ENCODE measurements around the gene ANKRD17. TPM values are rescaled to one million over a fixed set of nuclear protein-coding genes. Genes with fewer than 3 reads are reported as not detected.

Gene ANKRD17
- total and polyA plus RNA-seq, 2 of the 4 experiments (the other 2 are of a cell fraction) = 28.5 to 75.3 TPM

GRCh38 chr4:73131281-73131680 is 127.3 kb downstream of the ANKRD17 start:
- intact Hi-C loops (cut with micrococcal nuclease) = no loop called here
- dilution Hi-C loops (cut with HindIII; ENCODE audit: low sequenced_read_pairs, unreplicated experiment) = no loop called here
- no peaks in the 10 kb centered on the region for H3K9me3 ChIP-seq (ENCODE audit: control insufficient read depth, insufficient read depth, low read length)
- no peak overlapping the region for H2BK5ac ChIP-seq (ENCODE audit: low read depth, low read length, poor library complexity, severe bottlenecking)
- H3K4me3 ChIP-seq (ENCODE audit: insufficient read depth, low read depth, low read length) = no peak overlapping the region
- H4K20me1 ChIP-seq (ENCODE audit: insufficient read depth, low read length) = no peaks in the 10 kb centered on the region
- peaks cover 14% of the 10 kb centered on the region for H3K36me3 ChIP-seq (ENCODE audit: control insufficient read depth, insufficient read depth, low read length)
- H3K18ac ChIP-seq (ENCODE audit: low read depth, low read length) = no peak overlapping the region
- H2AK9ac ChIP-seq (replicated peaks; ENCODE audit: low read depth, low read length, poor library complexity) = no peak overlapping the region
- no peak overlapping the region for H3K23ac ChIP-seq (ENCODE audit: low read depth, low read length)
- no peak for DNase-seq
- no peak for ATAC-seq (ENCODE audit: low read depth)
- POLR2A ChIA-PET (ENCODE audit: unreplicated experiment) = no interaction called here
- TF ChIP-seq FOS (IDR thresholded peaks at IDR 0.05; ENCODE audit: low read depth, low read length) (no peak), RAD21 (IDR thresholded peaks at IDR 0.05; ENCODE audit: low read length) (no peak), POLR2A (IDR thresholded peaks at IDR 0.05; ENCODE audit: low read depth, low read length) (no peak), SMC3 (IDR thresholded peaks at IDR 0.05; ENCODE audit: low read depth, low read length) (no peak), MAFK (IDR thresholded peaks at IDR 0.05; ENCODE audit: low read depth, low read length) (no peak), BHLHE40 (IDR thresholded peaks at IDR 0.05; ENCODE audit: low read depth, low read length) (no peak), MAZ (IDR thresholded peaks at IDR 0.05; ENCODE audit: borderline replicate concordance, low read depth, low read length) (no peak), CHD1 (IDR thresholded peaks at IDR 0.05; ENCODE audit: low read depth, low read length) (no peak), NFE2L2 (IDR thresholded peaks at IDR 0.05; ENCODE audit: low read depth, low read length) (no peak), CEBPB (IDR thresholded peaks at IDR 0.05; ENCODE audit: low read depth, low read length) (no peak), MXI1 (IDR thresholded peaks at IDR 0.05; ENCODE audit: borderline replicate concordance, low read depth, low read length) (no peak), CTCF (conservative IDR thresholded peaks at IDR 0.05; ENCODE audit: low read depth, low read length) (no peak), RFX5 (IDR thresholded peaks at IDR 0.05; ENCODE audit: low read depth, low read length) (no peak), RCOR1 (IDR thresholded peaks at IDR 0.05; ENCODE audit: insufficient replicate concordance, low read length) (no peak)
- TF ChIP-seq, protein P1, sequence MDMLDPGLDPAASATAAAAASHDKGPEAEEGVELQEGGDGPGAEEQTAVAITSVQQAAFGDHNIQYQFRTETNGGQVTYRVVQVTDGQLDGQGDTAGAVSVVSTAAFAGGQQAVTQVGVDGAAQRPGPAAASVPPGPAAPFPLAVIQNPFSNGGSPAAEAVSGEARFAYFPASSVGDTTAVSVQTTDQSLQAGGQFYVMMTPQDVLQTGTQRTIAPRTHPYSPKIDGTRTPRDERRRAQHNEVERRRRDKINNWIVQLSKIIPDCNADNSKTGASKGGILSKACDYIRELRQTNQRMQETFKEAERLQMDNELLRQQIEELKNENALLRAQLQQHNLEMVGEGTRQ (IDR thresholded peaks at IDR 0.05; ENCODE audit: low read depth, low read length) = no peak
- TF ChIP-seq, protein P2, sequence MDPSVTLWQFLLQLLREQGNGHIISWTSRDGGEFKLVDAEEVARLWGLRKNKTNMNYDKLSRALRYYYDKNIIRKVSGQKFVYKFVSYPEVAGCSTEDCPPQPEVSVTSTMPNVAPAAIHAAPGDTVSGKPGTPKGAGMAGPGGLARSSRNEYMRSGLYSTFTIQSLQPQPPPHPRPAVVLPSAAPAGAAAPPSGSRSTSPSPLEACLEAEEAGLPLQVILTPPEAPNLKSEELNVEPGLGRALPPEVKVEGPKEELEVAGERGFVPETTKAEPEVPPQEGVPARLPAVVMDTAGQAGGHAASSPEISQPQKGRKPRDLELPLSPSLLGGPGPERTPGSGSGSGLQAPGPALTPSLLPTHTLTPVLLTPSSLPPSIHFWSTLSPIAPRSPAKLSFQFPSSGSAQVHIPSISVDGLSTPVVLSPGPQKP (IDR thresholded peaks at IDR 0.05; ENCODE audit: borderline replicate concordance, low read depth, low read length) = no peak
- H2BK15ac ChIP-seq (ENCODE audit: low read depth, low read length) = no peak overlapping the region
- no peak overlapping the region for H4K5ac ChIP-seq (ENCODE audit: low read depth, low read length)
- H4K91ac ChIP-seq (ENCODE audit: insufficient read depth, low read depth, low read length) = no peak overlapping the region
- H2BK20ac ChIP-seq (ENCODE audit: low read depth, low read length) = no peak overlapping the region
- H3K27me3 ChIP-seq (ENCODE audit: control insufficient read depth, insufficient read depth, low read length) = no peaks in the 10 kb centered on the region
- BruUV-seq (replicated peaks) = no TSS peak
- in situ Hi-C loops (cut with MboI; ENCODE audit: low sequenced_read_pairs) = no loop called here
- no peak overlapping the region for H3K56ac ChIP-seq (ENCODE audit: extremely low read depth, insufficient read depth, low read length)
- CTCF ChIA-PET = no interaction called here
- WGBS, 2 experiments (ENCODE audit: extremely low coverage in 2 of 2, insufficient read length in 1 of 2) = no CpG with 5 or more reads among the region's 1 CpG
- H3K4ac ChIP-seq (ENCODE audit: low read depth, low read length) = no peak overlapping the region
- H3K14ac ChIP-seq (replicated peaks; ENCODE audit: low read depth, low read length) = no peak overlapping the region
- no peak overlapping the region for H3K27ac ChIP-seq (ENCODE audit: insufficient read depth, low read length)
- no peak overlapping the region for H2AK5ac ChIP-seq (ENCODE audit: low read depth, low read length)
- H3K79me1 ChIP-seq (ENCODE audit: low read depth in 1 of 2, low read length in 2 of 2) = peaks cover 6 to 22% of the 10 kb centered on the region in 2 experiments
- H4K8ac ChIP-seq (ENCODE audit: low read depth in 2 of 2, low read length in 2 of 2) = no peak overlapping the region
- H3K9ac ChIP-seq (ENCODE audit: low read depth, low read length) = no peak overlapping the region
- no peak overlapping the region for H2AFZ ChIP-seq (replicated peaks; ENCODE audit: low read length, poor library complexity)
- H3K4me1 ChIP-seq (ENCODE audit: control insufficient read depth, insufficient read depth, low read length) = no peaks in the 10 kb centered on the region
- H2BK120ac ChIP-seq (ENCODE audit: low read depth, low read length) = no peak overlapping the region
- H3K9me1 ChIP-seq (ENCODE audit: insufficient read depth, low read length) = 0 out of 2 replicates have a peak, but pooled peaks cover 3% of the 10 kb centered on the region
- H3K4me2 ChIP-seq (ENCODE audit: low read depth, low read length) = no peak overlapping the region

Data from IMR-90 (cell line).